PC-9 (cell line): ENCODE results near the gene LCA5L. TPM values are rescaled to one million over a fixed set of nuclear protein-coding genes. Genes with fewer than 3 reads are reported as not detected.

Source experiments
- BruUV-seq: library from RNA; stranded (reverse); fragments of 400-500 nt; replicated peaks from 2 replicates; lab custom pipeline; 2021; lab: Mats Ljungman, UMichigan
- CTCF ChIA-PET: fragments of 300-600 bp; sonication (Branson Sonifier 250); formaldehyde crosslinking; loops from one replicate; lab custom pipeline; 2022; ENCODE audit warnings: antibody characterized with exemption; lab: Charles Lee
- POLR2A ChIA-PET: fragments of 300-600 bp; sonication (Branson Sonifier 250); formaldehyde crosslinking; loops from one replicate; lab custom pipeline; 2022; ENCODE audit warnings: antibody characterized with exemption; ENCODE audit not compliant: unreplicated experiment; lab: Charles Lee
- DNase-seq, 2 experiments: peaks; one replicate each; pipeline versions ENCODE4 v3.0.0 to v3.0.0-alpha.2; 2015 to 2022; ENCODE audit warnings: mixed read lengths in 1 of 2
- H2AFZ ChIP-seq: fragments of 200-600 bp; sonication (generic); 2 replicates; pipeline ENCODE4 v1.8.1; 2017; ENCODE audit warnings: antibody characterized with exemption
- H3F3A ChIP-seq: fragments of 200-600 bp; sonication (generic); 2 replicates; pipeline ENCODE4 v1.8.1; 2017; ENCODE audit warnings: antibody characterized with exemption, mild to moderate bottlenecking, low read depth; ENCODE audit not compliant: insufficient read depth
- H3K27ac ChIP-seq: fragments of 200-600 bp; sonication (generic); 2 replicates; pipeline ENCODE4 v1.6.1; 2016; ENCODE audit warnings: mixed run types
- H3K27me3 ChIP-seq: fragments of 200-600 bp; sonication (generic); 2 replicates; pipeline ENCODE4 v1.6.1; 2016; ENCODE audit warnings: low read depth, mixed run types; ENCODE audit not compliant: insufficient read depth
- H3K36me3 ChIP-seq: fragments of 200-600 bp; sonication (generic); 2 replicates; pipeline ENCODE4 v1.6.1; 2016; ENCODE audit warnings: low read depth, mixed run types
- H3K4me1 ChIP-seq: fragments of 200-600 bp; sonication (generic); replicated peaks from 2 replicates; pipeline ENCODE4 v1.6.1; 2016; ENCODE audit warnings: mixed run types; ENCODE audit not compliant: insufficient read depth
- H3K4me2 ChIP-seq: fragments of 200-600 bp; sonication (generic); 2 replicates; pipeline ENCODE4 v1.6.1; 2017; ENCODE audit warnings: mixed run types
- H3K4me3 ChIP-seq: fragments of 200-600 bp; sonication (generic); 2 replicates; pipeline ENCODE4 v1.6.1; 2016; ENCODE audit warnings: mixed run types
- H3K79me2 ChIP-seq: fragments of 200-600 bp; sonication (generic); 2 replicates; pipeline ENCODE4 v1.6.1; 2017; ENCODE audit warnings: low read depth, mixed run types
- H3K9me2 ChIP-seq: fragments of 200-600 bp; sonication (generic); 2 replicates; pipeline ENCODE4 v1.8.1; 2017; ENCODE audit warnings: mild to moderate bottlenecking; ENCODE audit not compliant: insufficient read depth
- H3K9me3 ChIP-seq: fragments of 200-600 bp; sonication (generic); 2 replicates; pipeline ENCODE4 v1.8.1; 2016; ENCODE audit warnings: low read depth; ENCODE audit not compliant: insufficient read depth
- H4K20me1 ChIP-seq: fragments of 200-600 bp; sonication (generic); 2 replicates; pipeline ENCODE4 v1.8.1; 2017; ENCODE audit not compliant: insufficient read depth
- CTCF ChIP-seq: fragments of 200-600 bp; sonication (generic); conservative IDR thresholded peaks from 2 replicates; pipeline ENCODE4 v1.6.1; 2017; ENCODE audit warnings: mixed run types, antibody characterized with exemption, mild to moderate bottlenecking, moderate library complexity
- EZH2 ChIP-seq: fragments of 200-600 bp; sonication (generic); IDR thresholded peaks from 2 replicates; pipeline ENCODE4 v1.8.0; 2017; ENCODE audit warnings: antibody characterized with exemption, low read depth
- intact Hi-C: fragments of 100-400 bp; cut with micrococcal nuclease; formaldehyde crosslinking; loops from one replicate; pipeline ENCODE4 v1.10.0; 2022; ENCODE audit not compliant: unreplicated experiment
- total RNA-seq: library from RNA; stranded (reverse); gene quantifications from 2 replicates; pipeline ENCODE4 v1.2.3, GENCODE V29; 2021

LCA5L gene
- total RNA-seq, 1 experiment from 2014 or later: 2.4 TPM

GRCh38 chr21:39483917-39484316 is 38.3 kb upstream of the LCA5L start:
- H3K36me3 ChIP-seq: no peaks in the 10 kb centered on the region
- no peak overlapping the region for H3K4me3 ChIP-seq
- no peak overlapping the region for H2AFZ ChIP-seq
- BruUV-seq: no TSS peak
- no peaks in the 10 kb centered on the region for H3K27me3 ChIP-seq
- no peaks in the 10 kb centered on the region; the same call in 1 of the 2 replicates for H3K9me2 ChIP-seq
- POLR2A ChIA-PET: no interaction called here
- no peak for DNase-seq
- no peak for TF ChIP-seq EZH2
- no peak for TF ChIP-seq CTCF
- no peaks in the 10 kb centered on the region for H4K20me1 ChIP-seq
- intact Hi-C loops: no loop called here
- no peak overlapping the region for H3K27ac ChIP-seq
- no peak overlapping the region for H3K4me2 ChIP-seq
- H3K4me1 ChIP-seq: no peaks in the 10 kb centered on the region
- no peaks in the 10 kb centered on the region for H3K79me2 ChIP-seq
- H3K9me3 ChIP-seq: no peaks in the 10 kb centered on the region
- no peaks in the 10 kb centered on the region for H3F3A ChIP-seq
- CTCF ChIA-PET: no interaction called here

DNA sequence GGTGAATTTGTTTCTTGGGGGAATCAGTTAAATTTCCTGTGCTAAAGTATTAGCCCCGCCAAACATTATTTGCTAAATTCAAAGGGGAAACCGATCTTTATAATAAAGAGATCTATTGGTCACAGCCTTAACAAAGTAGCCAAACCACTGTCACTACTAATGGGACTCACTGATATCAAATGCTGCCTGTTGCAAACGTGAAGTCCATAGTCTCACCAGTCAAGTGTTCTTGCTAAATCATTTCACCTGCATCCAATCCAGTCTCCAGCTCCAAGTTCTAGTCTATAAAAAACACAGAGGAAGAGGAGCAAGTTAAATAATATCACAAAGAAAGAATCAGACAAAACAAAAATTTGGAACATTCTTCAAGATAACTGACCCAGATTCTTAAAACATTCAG is 36.3 kb upstream of the LCA5L start:
- H3F3A ChIP-seq: no peaks in the 10 kb centered on the region
- H2AFZ ChIP-seq: no peak overlapping the region
- no peaks in the 10 kb centered on the region; the same call in 1 of the 2 replicates for H3K9me2 ChIP-seq
- CTCF ChIA-PET: no interaction called here
- H3K4me1 ChIP-seq: no peaks in the 10 kb centered on the region
- POLR2A ChIA-PET: no interaction called here
- no peaks in the 10 kb centered on the region for H3K79me2 ChIP-seq
- no peak overlapping the region for H3K4me2 ChIP-seq
- no peak for TF ChIP-seq CTCF
- H3K36me3 ChIP-seq: no peaks in the 10 kb centered on the region
- no peaks in the 10 kb centered on the region for H4K20me1 ChIP-seq
- no peak overlapping the region for H3K4me3 ChIP-seq
- H3K27ac ChIP-seq: no peak overlapping the region
- DNase-seq: no peak
- no TSS peak for BruUV-seq
- no peaks in the 10 kb centered on the region for H3K9me3 ChIP-seq
- intact Hi-C loops: no loop called here
- H3K27me3 ChIP-seq: no peaks in the 10 kb centered on the region

DNA sequence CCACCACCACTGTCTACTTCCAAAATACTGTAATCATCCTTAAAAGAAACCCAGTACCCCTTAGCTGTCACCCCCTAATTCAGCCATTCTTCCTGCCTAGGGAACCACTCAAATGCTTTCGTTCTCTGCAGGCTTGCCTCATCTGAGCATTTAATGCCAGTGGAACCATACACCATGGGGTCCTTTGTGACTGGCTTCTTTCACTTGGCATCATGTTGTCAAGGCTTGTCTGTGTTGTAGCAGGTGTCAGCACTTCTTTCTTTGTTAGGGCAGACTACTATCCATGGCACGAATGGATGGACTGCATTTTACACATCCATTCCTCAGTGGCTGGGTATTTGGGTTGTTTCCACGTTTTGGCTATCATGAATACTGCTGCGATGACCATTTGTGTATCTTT is 34.7 kb upstream of the LCA5L start:
- Histone ChIP-seq H3K9me3 (no peaks in the 10 kb centered on the region), H4K20me1 (no peaks in the 10 kb centered on the region), H3K9me2 (no peaks in the 10 kb centered on the region), H3K4me3 (no peak overlapping the region), H3K36me3 (no peaks in the 10 kb centered on the region), H3K27me3 (no peaks in the 10 kb centered on the region), H3K27ac (no peak overlapping the region), H3K4me2 (no peak overlapping the region), H3K4me1 (no peaks in the 10 kb centered on the region), H2AFZ (no peak overlapping the region), H3F3A (no peaks in the 10 kb centered on the region), H3K79me2 (no peaks in the 10 kb centered on the region)
- BruUV-seq: no TSS peak
- intact Hi-C loops: no loop called here
- POLR2A ChIA-PET: no interaction called here
- CTCF ChIA-PET: no interaction called here
- TF ChIP-seq CTCF (no peak), EZH2 (no peak)
- no peak for DNase-seq
